ENCODE data around the gene PNMA8B.
"Not testable (repeated sequence)": the region's sequence is repeated elsewhere in the genome, so short reads cannot be mapped to it uniquely, and the experiment has no call there.

Gene PNMA8B

GRCh38 chr19:46495786-46496099, at the start of gene PNMA8B:
Gene PNMA8B (minus strand): TSS chr19:46495867. CDS start chr19:46495465, 402 bp downstream.
- peak in 2 of 3 experiments; percentile 25 to 39 for DNase-seq (ENCODE audit: low read depth in 3 of 3)

GRCh38 chr19:46544651-46545050, 49.0 kb upstream of the PNMA8B start:
- no peak for DNase-seq (ENCODE audit: low read depth in 3 of 3)

GRCh38 chr19:46542428-46543230, 47.0 kb upstream of the PNMA8B start:
- DNase-seq (ENCODE audit: low read depth in 3 of 3) = peak; percentile 56 to 70 (median 57)

- DNase-seq (ENCODE audit: low read depth in 3 of 3) = peak; percentile 39 to 43 (median 39)
Measured at GRCh38 chr19:46537136-46538097, 41.8 kb upstream of the PNMA8B start.

- DNase-seq (ENCODE audit: low read depth in 3 of 3) = no peak
Measured at GRCh38 chr19:46536391-46536790, 40.7 kb upstream of the PNMA8B start.

GRCh38 chr19:46533621-46534081, 38.0 kb upstream of the PNMA8B start:
- no peak for DNase-seq (ENCODE audit: low read depth in 3 of 3)

GRCh38 chr19:46533078-46533620, 37.5 kb upstream of the PNMA8B start:
- no peak for DNase-seq (ENCODE audit: low read depth in 3 of 3)

GRCh38 chr19:46530636-46531035, 35.0 kb upstream of the PNMA8B start:
- DNase-seq (ENCODE audit: low read depth in 3 of 3) = no peak

GRCh38 chr19:46529622-46530451, 34.2 kb upstream of the PNMA8B start:
- DNase-seq (ENCODE audit: low read depth in 3 of 3) = peak; percentile 52 to 77 (median 61)

GRCh38 chr19:46528601-46529590, 33.2 kb upstream of the PNMA8B start:
- DNase-seq (ENCODE audit: low read depth in 3 of 3) = no peak

- DNase-seq (ENCODE audit: low read depth in 3 of 3) = not testable (repeated sequence)
Measured at GRCh38 chr19:46526801-46527200, 31.1 kb upstream of the PNMA8B start.

- no peak for DNase-seq (ENCODE audit: low read depth in 3 of 3)
Measured at GRCh38 chr19:46524308-46524707, 28.6 kb upstream of the PNMA8B start.

GRCh38 chr19:46522988-46523387, 27.3 kb upstream of the PNMA8B start:
- peak in 2 of 3 experiments; percentile 22 to 29 for DNase-seq (ENCODE audit: low read depth in 3 of 3)

- DNase-seq (ENCODE audit: low read depth in 3 of 3) = no peak
Measured at GRCh38 chr19:46521241-46521868, 25.7 kb upstream of the PNMA8B start.

GRCh38 chr19:46520616-46521015, 24.9 kb upstream of the PNMA8B start:
- DNase-seq (ENCODE audit: low read depth in 3 of 3) = no peak

- no peak for DNase-seq (ENCODE audit: low read depth in 3 of 3)
Measured at GRCh38 chr19:46517471-46517870, 21.8 kb upstream of the PNMA8B start.

- DNase-seq (ENCODE audit: low read depth in 3 of 3) = no peak
Measured at GRCh38 chr19:46515879-46516350, 20.2 kb upstream of the PNMA8B start.

GRCh38 chr19:46515290-46515609, 19.6 kb upstream of the PNMA8B start:
- no peak for DNase-seq (ENCODE audit: low read depth in 3 of 3)

GRCh38 chr19:46514589-46515289, 19.1 kb upstream of the PNMA8B start:
- DNase-seq (ENCODE audit: low read depth in 3 of 3) = no peak
